ENCODE data around the gene GRXCR1. TPM values are rescaled to one million over a fixed set of nuclear protein-coding genes. Genes with fewer than 3 reads are reported as not detected.

GRXCR1 gene
- total and polyA plus RNA-seq, 2 experiments from 2014 or later = not detected

- no peak for DNase-seq (ENCODE audit: low spot score)
- no peak for ATAC-seq
- Mint-ChIP-seq H3K27ac (no peak overlapping the region), H3K9me3 (no peaks in the 10 kb centered on the region), H3K4me3 (no peak overlapping the region), H3K4me1 (no peaks in the 10 kb centered on the region), H3K36me3 (ENCODE audit: low read depth) (no peaks in the 10 kb centered on the region), H3K27me3 (ENCODE audit: insufficient read depth, low read depth, poor library complexity) (peaks cover under 1% of the 10 kb centered on the region)
- Histone ChIP-seq H3K9me2 (ENCODE audit: insufficient read depth) (no peaks in the 10 kb centered on the region), H3K36me3 (ENCODE audit: insufficient read depth) (no peaks in the 10 kb centered on the region), H3K79me2 (replicated peaks; ENCODE audit: insufficient read depth) (no peaks in the 10 kb centered on the region), H3K4me3 (no peak overlapping the region), H3F3A (replicated peaks; ENCODE audit: low read depth) (no peaks in the 10 kb centered on the region), H2AFZ (no peak overlapping the region), H3K4me1 (ENCODE audit: insufficient read depth) (no peaks in the 10 kb centered on the region), H3K27me3 (ENCODE audit: insufficient read depth) (no peaks in the 10 kb centered on the region), H4K20me1 (replicated peaks; ENCODE audit: insufficient read depth) (no peaks in the 10 kb centered on the region), H3K4me2 (no peak overlapping the region), H3K27ac (ENCODE audit: low read depth) (no peak overlapping the region)
- TF ChIP-seq JUNB (IDR thresholded peaks at IDR 0.05; ENCODE audit: unreplicated experiment) (no peak), POLR2AphosphoS5 (IDR thresholded peaks at IDR 0.05; ENCODE audit: low read depth) (no peak), STAT1 (IDR thresholded peaks at IDR 0.05; ENCODE audit: unreplicated experiment) (no peak), EZH2phosphoT487 (IDR thresholded peaks at IDR 0.05; ENCODE audit: unreplicated experiment) (no peak)
- TF ChIP-seq, protein P1, sequence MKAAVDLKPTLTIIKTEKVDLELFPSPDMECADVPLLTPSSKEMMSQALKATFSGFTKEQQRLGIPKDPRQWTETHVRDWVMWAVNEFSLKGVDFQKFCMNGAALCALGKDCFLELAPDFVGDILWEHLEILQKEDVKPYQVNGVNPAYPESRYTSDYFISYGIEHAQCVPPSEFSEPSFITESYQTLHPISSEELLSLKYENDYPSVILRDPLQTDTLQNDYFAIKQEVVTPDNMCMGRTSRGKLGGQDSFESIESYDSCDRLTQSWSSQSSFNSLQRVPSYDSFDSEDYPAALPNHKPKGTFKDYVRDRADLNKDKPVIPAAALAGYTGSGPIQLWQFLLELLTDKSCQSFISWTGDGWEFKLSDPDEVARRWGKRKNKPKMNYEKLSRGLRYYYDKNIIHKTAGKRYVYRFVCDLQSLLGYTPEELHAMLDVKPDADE (IDR thresholded peaks at IDR 0.05) = no peak
These were observed 36.7 kb upstream of the GRXCR1 start for GRCh38 chr4:42855779-42856178.

- no peaks in the 10 kb centered on the region for H3K36me3 Mint-ChIP-seq (ENCODE audit: low read depth)
- Histone ChIP-seq H3K36me3 (ENCODE audit: insufficient read depth) (no peaks in the 10 kb centered on the region), H3K27me3 (ENCODE audit: insufficient read depth) (no peaks in the 10 kb centered on the region)
These were observed 26.8 kb upstream of the GRXCR1 start for GRCh38 chr4:42865572-42866189.

More at GRCh38 chr4:42865572-42866189, 26.8 kb upstream of the GRXCR1 start:
- no peaks in the 10 kb centered on the region for H3K4me1 ChIP-seq (ENCODE audit: insufficient read depth)
- peaks cover 2% of the 10 kb centered on the region for H3K27me3 Mint-ChIP-seq (ENCODE audit: insufficient read depth, low read depth, poor library complexity)
- DNase-seq (ENCODE audit: low spot score) (peak; percentile 83), ATAC-seq (peak; percentile 70)
- no peak overlapping the region for H3K27ac Mint-ChIP-seq
- H4K20me1 ChIP-seq (replicated peaks; ENCODE audit: insufficient read depth) = no peaks in the 10 kb centered on the region
- no peak overlapping the region for H3K4me3 Mint-ChIP-seq
- H2AFZ ChIP-seq = no peak overlapping the region
- H3K4me2 ChIP-seq = no peak overlapping the region
- no peaks in the 10 kb centered on the region for H3F3A ChIP-seq (replicated peaks; ENCODE audit: low read depth)
- no peak overlapping the region for H3K27ac ChIP-seq (ENCODE audit: low read depth)
- H3K9me3 Mint-ChIP-seq = no peaks in the 10 kb centered on the region
- H3K4me3 ChIP-seq = no peak overlapping the region
- no peaks in the 10 kb centered on the region for H3K79me2 ChIP-seq (replicated peaks; ENCODE audit: insufficient read depth)
- peaks cover 2% of the 10 kb centered on the region; the same call in 1 of the 3 replicates for H3K4me1 Mint-ChIP-seq
- H3K9me2 ChIP-seq (ENCODE audit: insufficient read depth) = no peaks in the 10 kb centered on the region
- no peak for TF ChIP-seq EZH2phosphoT487 (IDR thresholded peaks at IDR 0.05; ENCODE audit: unreplicated experiment)
- peak; percentile 78 to 94 for TF ChIP-seq CTCF (conservative IDR thresholded peaks at IDR 0.05; ENCODE audit: low read depth in 2 of 2)
